ENCODE data around the gene WDR77.

WDR77 gene

DNA sequence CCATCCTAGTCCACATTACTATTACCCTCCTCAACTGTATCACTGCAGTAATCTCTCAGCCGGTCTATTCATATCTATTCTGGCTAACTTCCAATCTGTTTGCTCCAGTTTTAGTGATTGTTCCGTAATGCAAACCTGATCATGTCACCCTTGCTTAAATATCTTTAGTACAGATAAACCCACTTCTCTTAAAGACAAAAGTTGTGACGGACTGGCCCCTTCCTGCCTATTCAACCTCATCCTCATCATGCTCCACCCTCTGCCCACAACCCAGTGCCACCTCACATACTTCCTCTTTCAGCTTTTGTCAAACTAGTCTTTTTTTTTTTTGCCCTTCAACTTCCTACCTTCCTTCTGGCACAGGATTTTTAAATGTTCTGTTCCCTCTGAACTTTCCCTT, 22.0 kb upstream of the WDR77 start:
- DNase-seq (ENCODE audit: low read depth) = peak; percentile 58
- TF ChIP-seq, protein P1, sequence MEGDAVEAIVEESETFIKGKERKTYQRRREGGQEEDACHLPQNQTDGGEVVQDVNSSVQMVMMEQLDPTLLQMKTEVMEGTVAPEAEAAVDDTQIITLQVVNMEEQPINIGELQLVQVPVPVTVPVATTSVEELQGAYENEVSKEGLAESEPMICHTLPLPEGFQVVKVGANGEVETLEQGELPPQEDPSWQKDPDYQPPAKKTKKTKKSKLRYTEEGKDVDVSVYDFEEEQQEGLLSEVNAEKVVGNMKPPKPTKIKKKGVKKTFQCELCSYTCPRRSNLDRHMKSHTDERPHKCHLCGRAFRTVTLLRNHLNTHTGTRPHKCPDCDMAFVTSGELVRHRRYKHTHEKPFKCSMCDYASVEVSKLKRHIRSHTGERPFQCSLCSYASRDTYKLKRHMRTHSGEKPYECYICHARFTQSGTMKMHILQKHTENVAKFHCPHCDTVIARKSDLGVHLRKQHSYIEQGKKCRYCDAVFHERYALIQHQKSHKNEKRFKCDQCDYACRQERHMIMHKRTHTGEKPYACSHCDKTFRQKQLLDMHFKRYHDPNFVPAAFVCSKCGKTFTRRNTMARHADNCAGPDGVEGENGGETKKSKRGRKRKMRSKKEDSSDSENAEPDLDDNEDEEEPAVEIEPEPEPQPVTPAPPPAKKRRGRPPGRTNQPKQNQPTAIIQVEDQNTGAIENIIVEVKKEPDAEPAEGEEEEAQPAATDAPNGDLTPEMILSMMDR (IDR thresholded peaks at IDR 0.05; ENCODE audit: low read depth, low read length, missing control alignments) = no peak
- H3K4me3 ChIP-seq (ENCODE audit: low read depth, low read length) = no peak overlapping the region

DNA sequence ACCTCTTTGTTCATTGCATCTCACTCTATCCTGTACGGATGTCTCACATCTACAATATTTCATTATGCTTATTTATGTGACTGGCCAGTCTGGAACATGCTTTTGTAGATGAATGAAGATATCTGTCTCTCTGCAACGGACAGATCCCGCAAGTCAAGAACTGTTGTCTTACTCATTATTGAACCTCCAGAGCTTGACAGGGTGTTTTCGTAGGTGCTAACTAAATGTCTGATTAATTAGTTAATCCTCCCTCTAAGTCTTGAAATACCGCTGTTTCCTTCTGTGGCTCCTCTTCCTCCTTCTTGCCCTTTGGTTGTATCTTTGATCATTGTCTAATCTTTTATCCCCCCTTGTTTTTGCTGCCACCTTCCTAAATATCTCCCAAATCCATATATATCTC, 21.5 kb upstream of the WDR77 start:
- TF ChIP-seq, protein P1 (IDR thresholded peaks at IDR 0.05; ENCODE audit: low read depth, low read length, missing control alignments) = no peak

DNA sequence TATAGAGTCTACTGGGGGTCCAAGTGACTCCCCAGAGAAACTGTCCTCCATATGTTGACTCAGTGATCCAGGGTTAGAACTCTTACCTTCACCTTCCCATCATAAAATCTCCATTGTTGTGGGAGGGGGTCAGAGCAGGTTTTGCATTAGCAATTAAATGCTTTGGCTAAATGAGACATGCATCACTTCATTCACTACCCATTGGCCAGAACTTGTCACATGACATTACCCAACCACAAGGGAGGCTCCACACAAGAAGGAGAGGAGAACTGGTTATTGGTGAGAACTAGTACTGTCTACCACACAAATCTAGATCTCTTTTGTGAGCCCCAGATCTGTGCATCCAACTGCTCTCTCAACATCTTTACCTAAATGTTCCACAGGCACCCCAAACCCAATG, 20.5 kb upstream of the WDR77 start:
- no peak for DNase-seq (ENCODE audit: low read depth)
- TF ChIP-seq, protein P1 (IDR thresholded peaks at IDR 0.05; ENCODE audit: low read depth, low read length, missing control alignments) = no peak
- no peak overlapping the region for H3K4me3 ChIP-seq (ENCODE audit: low read depth, low read length)

More for the DNA sequence above, 21.5 kb upstream of the WDR77 start:
- no peak overlapping the region for H3K4me3 ChIP-seq (ENCODE audit: low read depth, low read length)
- no peak for DNase-seq (ENCODE audit: low read depth)

DNA sequence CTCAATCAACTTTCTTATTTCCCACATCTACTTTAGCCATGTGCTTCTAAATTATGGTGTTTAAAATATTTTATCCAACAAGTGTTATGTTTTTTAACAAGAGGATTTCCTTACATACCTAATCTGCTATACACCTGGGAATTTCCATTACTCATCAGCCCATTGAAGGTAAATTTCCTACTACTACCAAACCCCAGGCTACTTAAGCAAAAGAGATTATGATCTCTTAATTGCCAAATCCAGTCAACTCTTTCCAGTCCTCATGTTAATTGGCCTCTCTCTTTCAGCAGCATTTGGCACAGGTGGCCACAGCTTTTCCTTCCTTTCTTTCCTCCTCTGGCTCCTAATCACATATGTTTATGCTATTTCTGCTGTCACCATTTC, 19.7 kb upstream of the WDR77 start:
- DNase-seq (ENCODE audit: low read depth) = no peak
- no peak overlapping the region for H3K4me3 ChIP-seq (ENCODE audit: low read depth, low read length)
- TF ChIP-seq, protein P1 (IDR thresholded peaks at IDR 0.05; ENCODE audit: low read depth, low read length, missing control alignments) = no peak

DNA sequence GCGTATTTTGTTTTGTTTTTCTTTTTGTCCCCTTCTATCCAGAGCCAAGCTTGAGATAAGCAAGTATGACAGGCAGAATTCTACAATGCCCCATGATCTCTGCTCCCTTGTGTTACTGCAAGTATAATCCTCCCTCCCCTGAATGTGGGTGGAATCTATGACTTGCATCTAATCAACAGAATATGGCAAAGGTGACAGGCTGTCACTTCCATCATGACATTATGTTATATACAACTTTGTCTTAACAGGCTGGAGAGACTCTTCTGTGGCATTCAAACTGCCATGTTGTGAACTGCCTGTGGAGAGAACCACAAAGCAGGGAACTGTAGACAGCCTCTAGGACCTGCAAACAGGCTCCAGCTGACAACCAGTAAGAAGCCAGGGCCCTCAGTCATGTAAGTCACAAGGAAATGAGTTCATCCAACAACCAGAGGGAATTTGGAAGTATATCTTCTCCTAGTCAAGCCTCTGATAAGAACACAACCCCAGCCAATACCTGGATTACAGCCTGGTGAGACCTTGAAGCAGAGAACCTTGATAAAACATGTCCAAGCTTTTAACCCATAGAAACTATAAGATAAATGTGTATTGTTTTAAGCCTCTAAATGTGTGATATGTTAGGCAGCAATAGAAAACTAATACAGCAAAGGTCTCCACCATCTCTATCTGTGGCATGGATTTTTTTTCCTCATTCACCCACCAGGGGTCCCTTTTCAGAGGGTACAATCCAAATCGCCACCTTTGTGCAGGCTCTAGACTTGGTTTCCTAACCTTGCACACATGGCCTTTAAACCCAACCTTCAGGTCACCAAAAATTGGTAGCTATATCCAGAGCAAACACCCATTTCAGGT, 19.0 kb upstream of the WDR77 start:
- TF ChIP-seq, protein P1 (IDR thresholded peaks at IDR 0.05; ENCODE audit: low read depth, low read length, missing control alignments) = no peak
- no peak overlapping the region for H3K4me3 ChIP-seq (ENCODE audit: low read depth, low read length)
- DNase-seq (ENCODE audit: low read depth) = no peak

DNA sequence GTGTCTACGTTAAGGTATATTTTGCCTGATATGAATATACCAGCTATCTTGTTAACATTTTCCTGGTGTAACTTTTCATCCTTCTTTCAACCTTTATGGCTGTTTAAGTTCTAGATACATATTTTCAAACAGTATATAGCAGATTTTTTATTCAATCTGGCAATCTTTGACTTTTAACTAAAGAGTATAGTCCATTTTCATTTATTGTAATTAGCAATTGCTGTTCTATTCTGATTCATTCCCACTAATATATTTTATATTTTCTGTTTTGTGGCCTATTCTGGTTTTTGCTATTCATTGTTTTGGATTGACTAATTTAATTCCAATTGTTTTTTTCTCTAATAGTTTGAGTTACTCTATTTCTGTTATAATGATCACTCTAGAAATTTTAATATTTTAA, 17.4 kb upstream of the WDR77 start:
- no peak for DNase-seq (ENCODE audit: low read depth)
- H3K4me3 ChIP-seq (ENCODE audit: low read depth, low read length) = no peak overlapping the region
- TF ChIP-seq, protein P1 (IDR thresholded peaks at IDR 0.05; ENCODE audit: low read depth, low read length, missing control alignments) = no peak

DNA sequence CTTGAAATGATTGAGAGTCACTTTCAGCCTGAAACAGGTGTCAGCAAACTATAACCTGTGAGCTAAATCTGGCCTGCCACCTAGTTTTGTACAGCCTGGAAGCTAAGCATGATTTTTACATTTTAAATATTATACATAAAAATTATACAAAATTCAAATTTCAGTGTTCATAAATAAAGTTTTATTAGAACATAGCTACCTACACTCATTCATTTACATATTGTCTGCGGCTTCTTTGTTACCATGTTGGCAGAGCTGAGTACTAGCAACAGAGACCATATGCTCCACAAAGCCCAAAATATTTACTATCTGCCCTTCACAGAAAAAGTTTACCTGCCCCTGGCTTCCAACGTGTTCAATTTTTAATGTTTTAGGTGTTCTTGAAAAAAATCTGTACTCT, 16.7 kb upstream of the WDR77 start:
- no peak for DNase-seq (ENCODE audit: low read depth)
- no peak overlapping the region for H3K4me3 ChIP-seq (ENCODE audit: low read depth, low read length)

More for the DNA sequence above, 16.7 kb upstream of the WDR77 start:
- TF ChIP-seq, protein P1 (IDR thresholded peaks at IDR 0.05; ENCODE audit: low read depth, low read length, missing control alignments) = no peak

Data from GM12864 (cell line).